ENCODE measurements around the gene SLC24A4.

Gene SLC24A4

DNA sequence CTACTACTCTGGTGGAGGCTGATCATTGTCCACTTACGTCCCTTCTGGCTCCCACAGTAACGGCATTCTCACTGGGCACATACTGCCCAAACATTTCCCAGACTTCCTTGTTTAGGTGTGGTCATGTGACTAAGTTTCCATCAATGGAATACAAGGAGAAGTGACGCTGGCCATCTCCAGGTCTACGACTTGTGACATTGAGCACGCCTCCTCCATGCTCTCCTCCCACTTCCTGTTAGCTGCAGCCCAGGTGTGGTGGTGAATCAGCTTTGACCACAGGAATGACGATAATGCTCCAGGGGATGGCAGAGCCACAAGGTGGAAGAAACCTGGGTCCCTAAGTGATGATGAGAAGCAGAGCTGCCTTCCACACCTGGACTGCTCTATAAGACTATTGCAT lies 6.0 kb upstream of the SLC24A4 start:
- peaks cover 7% of the 10 kb centered on the region for H3K9me3 ChIP-seq (ENCODE audit: severe bottlenecking)
- H3K27me3 ChIP-seq (ENCODE audit: insufficient read depth, poor library complexity, severe bottlenecking) = peaks cover 15% of the 10 kb centered on the region
- ATAC-seq (ENCODE audit: low read depth) = peak; percentile 95
- TF ChIP-seq, protein P1, sequence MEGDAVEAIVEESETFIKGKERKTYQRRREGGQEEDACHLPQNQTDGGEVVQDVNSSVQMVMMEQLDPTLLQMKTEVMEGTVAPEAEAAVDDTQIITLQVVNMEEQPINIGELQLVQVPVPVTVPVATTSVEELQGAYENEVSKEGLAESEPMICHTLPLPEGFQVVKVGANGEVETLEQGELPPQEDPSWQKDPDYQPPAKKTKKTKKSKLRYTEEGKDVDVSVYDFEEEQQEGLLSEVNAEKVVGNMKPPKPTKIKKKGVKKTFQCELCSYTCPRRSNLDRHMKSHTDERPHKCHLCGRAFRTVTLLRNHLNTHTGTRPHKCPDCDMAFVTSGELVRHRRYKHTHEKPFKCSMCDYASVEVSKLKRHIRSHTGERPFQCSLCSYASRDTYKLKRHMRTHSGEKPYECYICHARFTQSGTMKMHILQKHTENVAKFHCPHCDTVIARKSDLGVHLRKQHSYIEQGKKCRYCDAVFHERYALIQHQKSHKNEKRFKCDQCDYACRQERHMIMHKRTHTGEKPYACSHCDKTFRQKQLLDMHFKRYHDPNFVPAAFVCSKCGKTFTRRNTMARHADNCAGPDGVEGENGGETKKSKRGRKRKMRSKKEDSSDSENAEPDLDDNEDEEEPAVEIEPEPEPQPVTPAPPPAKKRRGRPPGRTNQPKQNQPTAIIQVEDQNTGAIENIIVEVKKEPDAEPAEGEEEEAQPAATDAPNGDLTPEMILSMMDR (IDR thresholded peaks at IDR 0.05; ENCODE audit: poor library complexity, severe bottlenecking) = no peak
- H3K36me3 ChIP-seq (ENCODE audit: low read depth) = no peaks in the 10 kb centered on the region
- no peak for DNase-seq (ENCODE audit: low spot score)
- no peaks in the 10 kb centered on the region for H3K4me1 ChIP-seq (ENCODE audit: insufficient read depth, poor library complexity, severe bottlenecking)
- H3K27ac ChIP-seq (ENCODE audit: poor library complexity, severe bottlenecking) = no peak overlapping the region
- no peak overlapping the region for H3K4me3 ChIP-seq (ENCODE audit: severe bottlenecking)

DNA sequence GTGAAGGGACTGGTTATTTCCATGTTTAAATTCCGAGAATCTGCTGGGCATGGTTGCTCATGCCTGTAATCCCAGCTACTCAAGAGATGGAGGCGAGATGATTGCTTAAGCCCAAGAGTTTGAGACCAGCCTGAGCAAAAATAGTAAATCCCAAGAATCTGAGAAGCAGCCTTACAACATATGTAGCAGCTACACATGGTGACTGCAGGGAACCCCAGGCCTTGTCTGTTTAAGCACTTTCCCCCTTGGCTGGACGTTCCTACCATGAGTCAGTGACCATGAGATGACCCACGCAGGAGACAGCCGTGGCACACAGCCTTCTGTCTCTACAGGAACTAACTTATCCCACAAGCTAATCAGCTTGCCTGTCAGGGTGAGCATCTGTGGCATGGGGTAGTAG lies 5.5 kb upstream of the SLC24A4 start:
- Histone ChIP-seq H3K36me3 (ENCODE audit: low read depth) (no peaks in the 10 kb centered on the region), H3K9me3 (ENCODE audit: severe bottlenecking) (peaks cover 7% of the 10 kb centered on the region), H3K4me1 (ENCODE audit: insufficient read depth, poor library complexity, severe bottlenecking) (no peaks in the 10 kb centered on the region), H3K27me3 (ENCODE audit: insufficient read depth, poor library complexity, severe bottlenecking) (peaks cover 20% of the 10 kb centered on the region), H3K27ac (ENCODE audit: poor library complexity, severe bottlenecking) (no peak overlapping the region), H3K4me3 (ENCODE audit: severe bottlenecking) (no peak overlapping the region)
- DNase-seq (ENCODE audit: low spot score) (no peak), ATAC-seq (ENCODE audit: low read depth) (no peak)
- TF ChIP-seq, protein P1 (IDR thresholded peaks at IDR 0.05; ENCODE audit: poor library complexity, severe bottlenecking) = no peak

DNA sequence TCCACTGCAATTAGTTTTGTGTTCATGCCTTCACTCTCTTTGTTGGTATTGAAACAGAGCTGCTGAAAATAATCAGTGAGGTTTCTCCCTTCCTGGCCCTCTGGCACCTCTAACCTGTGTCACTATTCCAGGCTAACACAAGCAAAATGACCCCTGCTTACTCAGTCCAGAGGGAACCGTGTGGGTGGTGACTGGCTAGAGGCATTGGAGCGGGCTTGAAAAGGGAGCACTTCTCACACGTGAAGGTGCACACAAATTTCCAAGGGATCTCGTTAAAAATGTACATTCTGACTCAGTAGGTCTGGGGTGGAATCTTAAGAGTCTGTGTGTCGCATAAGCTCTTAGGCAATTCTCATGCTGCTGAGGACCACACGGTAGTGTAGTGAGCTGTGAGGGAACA lies 1.3 kb upstream of the SLC24A4 start:
- peaks cover 7% of the 10 kb centered on the region for H3K9me3 ChIP-seq (ENCODE audit: severe bottlenecking)
- DNase-seq (ENCODE audit: low spot score) = no peak
- no peaks in the 10 kb centered on the region for H3K4me1 ChIP-seq (ENCODE audit: insufficient read depth, poor library complexity, severe bottlenecking)
- no peak overlapping the region for H3K27ac ChIP-seq (ENCODE audit: poor library complexity, severe bottlenecking)
- H3K4me3 ChIP-seq (ENCODE audit: severe bottlenecking) = no peak overlapping the region
- peaks cover 59% of the 10 kb centered on the region for H3K27me3 ChIP-seq (ENCODE audit: insufficient read depth, poor library complexity, severe bottlenecking)
- no peak for ATAC-seq (ENCODE audit: low read depth)
- no peaks in the 10 kb centered on the region for H3K36me3 ChIP-seq (ENCODE audit: low read depth)
- TF ChIP-seq, protein P1 (IDR thresholded peaks at IDR 0.05; ENCODE audit: poor library complexity, severe bottlenecking) = no peak

DNA sequence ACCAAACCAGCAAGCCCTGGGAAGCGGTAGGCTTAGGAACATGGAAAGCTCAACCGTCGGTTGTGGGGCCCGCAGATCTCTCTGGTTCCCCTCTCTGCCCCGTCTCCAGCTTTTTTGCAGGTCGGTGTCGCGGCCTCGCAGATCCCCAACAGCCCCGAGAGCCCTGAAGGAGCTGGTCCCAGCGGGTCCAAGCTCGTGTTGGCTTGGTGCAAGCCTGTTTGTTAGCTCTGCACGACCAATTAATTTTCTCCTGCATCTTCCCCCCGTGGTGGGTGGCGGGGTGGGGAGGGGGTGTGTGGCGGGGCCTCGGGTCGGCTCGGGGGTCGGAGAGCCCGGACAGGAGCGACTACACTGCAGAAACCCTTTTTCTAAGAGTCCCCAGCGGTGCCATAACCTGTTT lies 449 bp upstream of the SLC24A4 start:
- Histone ChIP-seq H3K27ac (ENCODE audit: poor library complexity, severe bottlenecking) (no peak overlapping the region), H3K36me3 (ENCODE audit: low read depth) (no peaks in the 10 kb centered on the region), H3K27me3 (ENCODE audit: insufficient read depth, poor library complexity, severe bottlenecking) (peaks cover 65% of the 10 kb centered on the region), H3K4me1 (ENCODE audit: insufficient read depth, poor library complexity, severe bottlenecking) (no peaks in the 10 kb centered on the region), H3K9me3 (ENCODE audit: severe bottlenecking) (peaks cover 2% of the 10 kb centered on the region), H3K4me3 (ENCODE audit: severe bottlenecking) (no peak overlapping the region)
- ATAC-seq (ENCODE audit: low read depth) (no peak), DNase-seq (ENCODE audit: low spot score) (no peak)
- TF ChIP-seq, protein P1 (IDR thresholded peaks at IDR 0.05; ENCODE audit: poor library complexity, severe bottlenecking) = no peak

DNA sequence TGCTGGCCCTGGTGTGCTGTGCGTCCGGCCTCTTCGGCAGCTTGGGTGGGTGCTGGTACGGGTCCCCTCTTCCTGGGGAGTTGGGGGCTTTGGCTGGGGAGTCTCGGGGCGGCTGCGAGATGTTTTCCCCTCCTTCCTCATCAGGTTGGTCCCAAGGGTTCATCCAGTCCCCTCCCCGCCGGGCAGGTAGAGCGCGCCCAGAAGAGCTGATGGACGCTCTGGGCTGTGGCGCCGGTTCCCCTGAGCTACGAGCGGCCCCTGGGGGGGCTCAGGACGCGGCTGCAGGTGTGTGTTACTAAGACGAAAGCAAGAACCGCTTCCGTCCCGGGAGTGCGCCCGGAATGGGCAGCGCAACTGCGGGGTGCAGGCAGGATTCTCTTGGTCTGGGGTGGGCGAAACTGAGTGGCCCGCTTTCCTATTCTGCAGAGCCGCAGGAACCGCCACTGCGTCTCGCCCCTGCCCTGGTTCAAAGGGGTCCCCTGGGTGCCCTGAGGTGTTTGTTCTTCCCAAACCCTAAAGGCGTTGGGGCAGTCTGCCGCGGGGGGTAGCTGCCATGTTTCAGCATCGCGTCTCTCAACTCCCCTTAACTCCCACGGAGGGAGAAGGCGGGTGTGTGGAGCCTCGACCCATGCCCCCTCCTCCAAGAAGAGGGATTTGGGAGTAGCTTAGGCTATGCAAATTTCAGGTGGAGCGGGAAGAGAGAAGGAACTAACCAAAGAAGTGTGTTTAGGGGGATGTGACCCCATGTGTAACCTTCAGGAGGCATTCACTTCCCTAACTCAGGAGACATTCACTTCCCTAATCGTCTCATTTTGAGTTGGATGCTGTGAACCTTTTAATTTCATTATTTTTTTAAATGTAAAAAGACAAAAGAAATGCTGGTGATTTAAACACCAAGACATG lies 1.2 kb downstream of the SLC24A4 start:
- H3K27ac ChIP-seq (ENCODE audit: poor library complexity, severe bottlenecking) = no peak overlapping the region
- H3K36me3 ChIP-seq (ENCODE audit: low read depth) = no peaks in the 10 kb centered on the region
- no peaks in the 10 kb centered on the region for H3K4me1 ChIP-seq (ENCODE audit: insufficient read depth, poor library complexity, severe bottlenecking)
- no peaks in the 10 kb centered on the region for H3K9me3 ChIP-seq (ENCODE audit: severe bottlenecking)
- DNase-seq (ENCODE audit: low spot score) (no peak), ATAC-seq (ENCODE audit: low read depth) (no peak)
- TF ChIP-seq, protein P1 (IDR thresholded peaks at IDR 0.05; ENCODE audit: poor library complexity, severe bottlenecking) = no peak
- peaks cover 65% of the 10 kb centered on the region for H3K27me3 ChIP-seq (ENCODE audit: insufficient read depth, poor library complexity, severe bottlenecking)
- peak overlapping the region; percentile 12 for H3K4me3 ChIP-seq (ENCODE audit: severe bottlenecking)

Measured in RWPE2 (cell line).